NCI-H2029 (cell line): Measurements from ENCODE around the gene SRCIN1.
"Not testable (repeated sequence)": the region's sequence is repeated elsewhere in the genome, so short reads cannot be mapped to it uniquely, and the experiment has no call there.

ENCODE experiments used
- DNase-seq: peaks from one replicate; lab custom pipeline; 2025; lab: John Stamatoyannopoulos, UW

The SRCIN1 gene, protein sequence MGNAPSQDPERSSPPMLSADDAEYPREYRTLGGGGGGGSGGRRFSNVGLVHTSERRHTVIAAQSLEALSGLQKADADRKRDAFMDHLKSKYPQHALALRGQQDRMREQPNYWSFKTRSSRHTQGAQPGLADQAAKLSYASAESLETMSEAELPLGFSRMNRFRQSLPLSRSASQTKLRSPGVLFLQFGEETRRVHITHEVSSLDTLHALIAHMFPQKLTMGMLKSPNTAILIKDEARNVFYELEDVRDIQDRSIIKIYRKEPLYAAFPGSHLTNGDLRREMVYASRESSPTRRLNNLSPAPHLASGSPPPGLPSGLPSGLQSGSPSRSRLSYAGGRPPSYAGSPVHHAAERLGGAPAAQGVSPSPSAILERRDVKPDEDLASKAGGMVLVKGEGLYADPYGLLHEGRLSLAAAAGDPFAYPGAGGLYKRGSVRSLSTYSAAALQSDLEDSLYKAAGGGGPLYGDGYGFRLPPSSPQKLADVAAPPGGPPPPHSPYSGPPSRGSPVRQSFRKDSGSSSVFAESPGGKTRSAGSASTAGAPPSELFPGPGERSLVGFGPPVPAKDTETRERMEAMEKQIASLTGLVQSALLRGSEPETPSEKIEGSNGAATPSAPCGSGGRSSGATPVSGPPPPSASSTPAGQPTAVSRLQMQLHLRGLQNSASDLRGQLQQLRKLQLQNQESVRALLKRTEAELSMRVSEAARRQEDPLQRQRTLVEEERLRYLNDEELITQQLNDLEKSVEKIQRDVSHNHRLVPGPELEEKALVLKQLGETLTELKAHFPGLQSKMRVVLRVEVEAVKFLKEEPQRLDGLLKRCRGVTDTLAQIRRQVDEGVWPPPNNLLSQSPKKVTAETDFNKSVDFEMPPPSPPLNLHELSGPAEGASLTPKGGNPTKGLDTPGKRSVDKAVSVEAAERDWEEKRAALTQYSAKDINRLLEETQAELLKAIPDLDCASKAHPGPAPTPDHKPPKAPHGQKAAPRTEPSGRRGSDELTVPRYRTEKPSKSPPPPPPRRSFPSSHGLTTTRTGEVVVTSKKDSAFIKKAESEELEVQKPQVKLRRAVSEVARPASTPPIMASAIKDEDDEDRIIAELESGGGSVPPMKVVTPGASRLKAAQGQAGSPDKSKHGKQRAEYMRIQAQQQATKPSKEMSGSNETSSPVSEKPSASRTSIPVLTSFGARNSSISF

DNA sequence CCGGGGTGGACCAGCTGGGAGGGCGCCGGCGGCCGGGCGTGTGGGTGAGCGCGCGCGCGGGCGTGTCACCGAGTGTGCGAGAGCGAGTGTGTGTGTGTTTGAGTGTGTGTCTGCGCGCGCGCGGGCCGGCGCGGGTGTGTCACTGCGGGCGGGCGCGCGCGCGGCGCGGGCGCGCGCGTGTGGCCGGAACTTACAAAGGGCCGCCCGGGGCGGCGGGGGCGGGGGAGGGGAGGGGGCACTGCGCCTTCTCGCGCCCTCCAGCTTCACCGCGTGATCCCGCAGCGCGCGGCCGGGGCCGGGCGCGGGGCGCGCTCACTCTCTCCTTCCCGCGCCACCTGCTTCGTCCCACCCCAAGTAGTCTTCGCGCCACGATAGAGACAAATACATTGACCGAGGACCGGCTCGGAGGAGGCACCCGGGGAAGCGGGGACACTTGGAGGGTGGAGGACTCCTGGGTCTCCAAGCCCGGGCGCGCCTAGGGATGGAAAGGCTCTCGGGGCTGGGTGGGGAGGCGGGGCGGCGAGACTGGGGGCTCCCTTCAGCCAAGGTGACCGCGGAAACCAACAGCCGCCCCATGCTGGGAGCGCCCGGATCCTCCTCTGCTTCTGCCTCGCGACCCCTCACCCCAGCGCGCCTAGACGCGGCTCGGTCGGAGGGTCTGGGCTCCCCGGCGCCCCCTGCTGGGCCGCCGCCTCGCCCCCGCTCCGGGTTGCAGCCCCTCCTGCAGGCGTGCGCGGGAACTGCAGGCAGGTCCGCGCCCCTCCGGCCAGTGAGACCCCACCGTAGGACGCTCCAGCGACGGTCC is at the start of gene SRCIN1:
TSS of gene SRCIN1 (minus strand) at position 112 of the 805 bp plus-strand sequence. CDS start 247 bp downstream, outside the sequence.
- DNase-seq = peak; percentile 70

DNA sequence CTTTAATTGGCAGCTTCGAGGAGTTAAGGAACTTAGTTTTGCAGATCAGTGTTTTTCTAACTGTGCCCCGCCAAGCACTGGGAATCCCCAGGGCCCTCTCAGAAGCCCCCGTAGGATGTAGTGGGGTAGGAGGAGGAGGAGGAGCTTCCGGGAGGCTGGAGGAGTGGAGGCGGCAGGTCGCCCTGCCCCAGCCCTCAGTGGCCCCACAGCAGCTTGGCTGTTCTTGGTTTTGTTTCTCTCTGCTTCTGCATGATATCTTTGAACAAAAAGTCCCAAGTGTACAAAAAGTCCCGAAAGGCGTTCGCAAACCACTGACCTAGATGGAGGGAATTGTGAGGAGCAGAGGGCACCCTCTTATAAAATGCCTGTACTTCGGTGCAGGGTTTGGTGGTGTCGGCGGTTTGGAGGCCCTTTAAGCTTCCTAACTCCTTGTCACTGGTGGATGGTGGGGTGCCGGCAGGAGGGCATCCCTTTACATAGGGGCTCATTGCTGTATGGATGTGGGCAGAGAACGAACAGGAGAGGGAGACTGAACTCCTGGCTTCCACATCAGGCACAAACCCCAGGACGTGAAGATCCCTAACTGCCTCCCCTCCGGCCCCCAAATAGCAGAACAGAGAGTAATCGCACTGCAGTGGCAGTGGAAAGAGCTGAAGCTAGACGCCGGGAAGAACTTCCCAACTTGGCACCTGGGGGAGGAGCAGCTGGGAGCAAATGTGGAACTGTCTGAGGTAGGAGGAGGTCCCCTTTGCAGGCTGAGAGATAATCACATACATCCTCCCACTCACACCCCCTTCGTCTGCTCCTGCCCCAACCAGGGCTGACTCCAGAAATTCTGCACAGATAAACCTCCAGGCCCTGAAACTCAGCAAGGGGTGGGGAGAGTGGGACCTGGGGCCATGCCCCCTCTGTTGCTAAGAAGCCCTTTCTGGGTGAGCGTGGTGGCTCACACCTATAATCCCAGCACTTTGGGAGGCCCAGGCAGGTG is 49.0 kb upstream of the SRCIN1 start:
- no peak for DNase-seq

DNA sequence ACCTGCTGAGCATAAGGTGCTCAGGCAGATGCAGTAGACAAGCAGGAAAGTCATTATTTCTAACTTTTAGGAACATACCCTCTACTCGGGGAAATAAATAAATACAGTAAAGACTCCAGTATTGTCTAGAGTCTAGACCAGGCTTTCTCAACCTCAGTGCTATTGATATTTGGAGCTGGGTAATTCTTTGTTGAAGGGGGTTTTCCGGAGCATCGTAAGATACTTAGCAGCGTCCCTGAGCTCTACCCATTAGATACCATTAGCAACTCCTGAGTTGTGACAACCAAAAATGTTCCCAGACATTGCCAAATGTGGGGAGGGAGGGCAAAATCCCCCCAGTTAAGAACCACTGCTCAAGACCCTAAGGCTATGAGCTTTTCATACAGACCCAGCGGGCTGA is 47.9 kb upstream of the SRCIN1 start:
- no peak for DNase-seq

DNA sequence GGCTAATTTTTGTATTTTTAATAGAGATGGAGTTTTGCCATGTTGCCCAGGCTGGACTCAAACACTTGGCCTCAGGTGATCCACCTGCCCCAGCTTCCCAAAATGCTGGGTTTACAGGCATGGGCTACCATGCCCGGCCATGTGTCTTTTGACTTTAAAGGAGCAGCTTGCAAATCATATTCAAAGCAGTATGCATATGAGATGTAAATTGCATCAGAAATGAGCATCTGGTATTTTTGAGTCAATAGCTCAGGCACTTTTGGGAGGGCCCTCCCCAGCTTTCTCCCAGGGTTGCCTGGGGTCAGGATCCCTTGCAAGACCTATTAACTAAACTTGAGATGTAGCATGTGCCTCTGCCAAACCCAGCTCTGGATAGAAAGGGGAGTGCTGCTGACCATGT is 47.5 kb upstream of the SRCIN1 start:
- DNase-seq = no peak

DNA sequence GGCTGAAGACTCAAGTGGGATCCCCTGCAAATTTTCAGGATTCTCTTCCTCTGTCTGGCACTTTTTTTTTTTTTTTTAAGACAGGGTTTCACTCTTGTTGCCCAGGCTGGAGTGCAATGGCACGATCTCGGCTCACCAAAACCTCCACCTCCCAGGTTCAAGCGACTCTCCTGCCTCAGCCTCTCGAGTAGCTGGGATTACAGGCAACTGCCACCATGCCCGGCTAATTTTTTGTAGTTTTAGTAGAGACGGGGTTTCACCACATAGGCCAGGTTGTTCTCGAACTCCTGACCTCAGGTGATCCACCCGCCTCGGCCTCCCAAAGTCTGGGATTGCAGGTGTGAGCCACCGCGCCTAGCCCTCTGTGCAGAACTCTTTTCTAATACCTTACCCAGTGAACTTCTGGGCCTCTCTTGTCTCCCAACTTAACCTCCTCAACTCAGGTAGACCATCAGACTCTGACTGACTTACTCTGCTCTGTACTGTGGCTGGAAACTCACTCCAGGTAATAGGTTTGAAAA is 45.0 kb upstream of the SRCIN1 start:
- DNase-seq = not testable (repeated sequence)

DNA sequence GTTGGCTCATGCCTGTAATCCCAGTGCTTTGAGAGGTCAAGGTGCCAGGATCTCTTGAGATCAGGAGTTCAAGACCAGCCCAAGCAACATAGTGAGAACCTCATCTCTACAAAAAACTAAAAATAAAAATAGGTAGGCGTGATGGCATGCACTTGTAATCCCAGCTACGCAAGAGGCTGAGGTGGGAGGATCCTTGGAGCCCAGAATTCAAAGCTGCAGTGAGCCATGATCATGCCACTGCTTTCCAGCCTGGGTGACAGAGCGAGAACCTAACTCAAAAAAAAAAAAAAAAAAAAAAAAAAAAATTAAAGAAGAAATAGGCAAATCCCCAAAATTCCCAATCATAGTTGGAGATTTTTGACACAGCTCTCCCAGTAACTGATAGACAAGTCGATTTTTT is 32.2 kb upstream of the SRCIN1 start:
- no peak for DNase-seq

DNA sequence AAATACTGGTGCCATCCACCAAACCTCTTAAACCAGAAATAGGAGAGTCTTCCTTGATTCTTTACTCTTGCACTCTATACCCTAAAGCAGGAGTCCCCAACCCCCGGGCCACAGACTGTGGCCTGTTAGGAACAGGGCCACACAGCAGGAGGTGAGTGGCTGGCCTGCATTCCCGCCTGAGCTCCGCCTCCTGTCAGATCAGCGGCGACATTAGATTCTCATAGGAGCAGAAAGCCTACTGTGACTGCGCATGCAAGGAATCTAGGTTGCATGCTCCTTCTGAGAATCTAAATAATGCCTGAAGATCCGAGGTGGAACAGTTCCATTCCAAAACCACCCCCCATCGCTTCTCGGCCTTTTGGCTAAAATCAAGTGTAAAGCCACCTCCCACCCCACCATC is 30.3 kb upstream of the SRCIN1 start:
- DNase-seq = no peak

DNA sequence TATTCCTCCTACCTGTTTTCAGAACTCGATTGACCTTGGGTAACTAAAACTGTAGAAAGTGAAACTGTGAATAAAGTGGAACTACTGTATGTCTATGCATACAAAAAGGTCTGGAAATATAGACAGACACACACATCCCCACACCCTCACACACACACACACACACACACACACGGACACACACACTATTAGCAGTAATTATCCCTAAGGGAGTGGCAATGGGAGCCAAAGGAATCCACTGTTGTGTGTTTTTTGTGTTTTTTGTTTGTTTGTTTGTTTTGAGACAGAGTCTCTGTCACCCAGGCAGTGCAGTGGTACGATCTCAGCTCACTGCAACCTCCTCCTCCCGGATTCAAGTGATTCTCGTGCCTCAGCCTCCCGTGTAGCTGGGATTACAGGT is 26.6 kb upstream of the SRCIN1 start:
- DNase-seq = no peak

DNA sequence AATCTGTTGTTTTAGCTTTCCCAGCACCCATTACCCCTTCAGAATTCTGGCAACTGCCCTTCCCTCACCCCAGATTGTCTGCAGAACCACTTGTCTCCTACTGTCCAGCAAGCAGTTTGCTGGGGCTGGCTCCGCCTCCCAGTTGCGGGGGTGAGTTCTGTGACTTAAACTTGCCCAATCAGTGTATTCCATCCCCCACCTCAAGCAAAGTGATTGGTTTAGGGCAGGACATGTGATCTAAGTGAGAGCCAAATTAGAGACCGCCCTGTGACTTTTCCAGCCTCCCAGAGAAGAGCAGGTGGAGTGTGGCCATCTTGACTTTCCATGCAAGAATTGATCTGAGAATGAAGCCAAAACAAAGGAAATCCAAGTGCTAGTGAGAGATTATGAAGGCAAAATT is 22.7 kb upstream of the SRCIN1 start:
- peak; percentile 46 for DNase-seq

DNA sequence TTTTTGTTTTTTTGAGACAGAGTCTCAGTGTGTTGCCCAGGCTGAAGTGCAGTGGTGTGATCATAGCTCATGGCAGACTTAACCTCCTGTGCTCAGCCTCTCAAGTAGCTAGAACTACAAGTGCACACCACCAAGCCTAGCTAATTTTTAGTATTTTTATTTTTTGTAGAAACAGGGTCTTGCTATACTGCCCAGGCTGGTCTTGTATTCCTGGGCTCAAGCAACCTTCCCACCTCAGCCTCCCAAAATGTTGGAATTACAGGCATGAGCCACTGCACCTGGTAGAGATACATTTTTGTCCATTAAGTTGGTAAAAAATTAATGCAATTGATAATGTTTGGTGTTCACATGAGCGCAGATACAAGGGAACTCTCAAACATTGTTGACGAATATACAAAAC is 22.2 kb upstream of the SRCIN1 start:
- DNase-seq = no peak

DNA sequence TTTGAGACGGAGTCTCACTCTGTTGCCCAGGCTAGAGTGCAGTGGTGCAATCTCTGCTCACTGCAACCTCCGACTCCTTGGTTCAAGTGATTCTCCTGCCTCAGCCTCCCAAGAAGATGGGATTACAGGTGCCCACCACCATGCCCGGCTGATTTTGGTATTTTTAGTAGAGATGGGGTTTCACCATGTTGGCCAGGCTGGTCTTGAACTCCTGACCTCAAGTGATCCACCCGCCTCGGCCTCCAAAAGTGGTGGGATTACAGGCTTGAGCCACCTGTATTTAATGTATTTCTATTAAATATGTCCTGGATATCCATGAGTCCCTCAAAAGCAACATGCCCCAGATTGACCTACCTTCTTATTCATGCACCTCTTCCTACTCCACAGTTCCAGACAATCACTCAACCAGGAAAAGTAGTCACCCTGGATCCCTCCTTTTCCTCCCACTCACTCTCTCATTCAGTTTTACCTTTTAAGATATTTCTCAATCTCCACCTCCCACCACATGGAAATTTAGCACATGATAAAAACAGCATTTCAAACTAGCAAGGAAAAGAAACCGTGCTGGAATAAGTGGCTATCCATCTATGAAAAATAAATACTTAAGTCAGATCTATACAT is 21.0 kb upstream of the SRCIN1 start:
- not testable (repeated sequence) for DNase-seq

DNA sequence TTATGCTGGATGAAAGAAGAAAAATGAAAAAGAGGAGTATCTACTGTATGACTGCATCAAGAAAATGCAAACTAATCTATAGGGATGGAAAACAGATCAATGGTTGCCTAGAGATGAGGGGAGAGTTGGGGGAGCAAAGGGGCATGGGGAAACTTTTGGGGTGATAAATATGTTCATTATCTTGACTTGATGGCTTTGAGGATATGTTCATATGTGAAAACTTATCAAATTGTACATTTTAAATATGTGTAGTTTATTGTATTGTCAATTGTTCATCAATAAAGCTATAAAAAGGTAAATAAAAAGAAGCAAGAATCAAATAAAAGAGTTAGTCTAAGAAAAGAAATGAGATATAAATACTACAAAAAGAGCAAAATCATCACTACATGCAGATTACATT is 19.7 kb upstream of the SRCIN1 start:
- DNase-seq = no peak

DNA sequence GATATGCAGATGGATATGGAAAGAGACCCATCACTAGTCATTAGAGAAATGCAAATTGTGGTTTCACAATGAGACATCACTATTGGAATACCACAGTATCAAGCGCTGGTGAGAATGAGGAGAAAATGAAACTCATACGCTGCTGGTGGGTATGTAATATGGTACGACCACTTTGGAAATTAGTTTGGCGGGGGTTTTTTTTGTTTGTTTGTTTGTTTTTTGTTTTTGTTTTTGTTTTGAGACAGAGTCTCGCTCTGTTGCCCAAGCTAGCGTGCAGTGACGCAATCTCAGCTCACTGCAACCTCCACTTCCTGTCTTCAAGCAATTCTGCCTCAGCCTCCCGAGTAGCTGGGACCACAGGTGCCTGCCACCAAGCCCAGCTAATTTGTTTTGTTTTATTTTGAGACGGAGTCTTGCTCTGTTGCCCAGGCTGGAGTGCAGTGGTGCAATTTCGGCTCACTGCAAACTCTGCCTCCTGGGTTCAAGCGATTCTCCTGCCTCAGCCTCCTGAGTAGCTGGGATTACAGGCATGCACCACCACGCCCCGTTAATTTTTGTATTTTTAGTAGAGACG is 19.1 kb upstream of the SRCIN1 start:
- not testable (repeated sequence) for DNase-seq

DNA sequence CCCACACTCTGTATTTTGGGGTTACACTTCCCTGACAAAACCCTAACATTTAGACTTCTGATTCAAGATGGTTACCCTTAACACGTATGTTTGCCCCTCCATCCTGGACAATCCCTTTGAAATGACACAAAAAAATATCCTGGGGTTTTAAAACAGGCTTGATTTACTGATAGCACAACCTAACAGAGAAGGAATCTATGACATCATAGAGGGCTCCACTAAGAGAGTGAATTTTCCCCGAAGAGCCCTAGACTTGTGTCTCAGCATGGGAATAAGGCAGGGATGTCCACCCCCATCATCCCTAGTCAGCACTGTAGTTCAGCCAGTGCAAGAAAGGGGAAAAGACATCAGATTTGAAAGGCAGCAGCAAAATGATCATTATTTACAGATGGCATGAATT is 15.8 kb upstream of the SRCIN1 start:
- DNase-seq = no peak

DNA sequence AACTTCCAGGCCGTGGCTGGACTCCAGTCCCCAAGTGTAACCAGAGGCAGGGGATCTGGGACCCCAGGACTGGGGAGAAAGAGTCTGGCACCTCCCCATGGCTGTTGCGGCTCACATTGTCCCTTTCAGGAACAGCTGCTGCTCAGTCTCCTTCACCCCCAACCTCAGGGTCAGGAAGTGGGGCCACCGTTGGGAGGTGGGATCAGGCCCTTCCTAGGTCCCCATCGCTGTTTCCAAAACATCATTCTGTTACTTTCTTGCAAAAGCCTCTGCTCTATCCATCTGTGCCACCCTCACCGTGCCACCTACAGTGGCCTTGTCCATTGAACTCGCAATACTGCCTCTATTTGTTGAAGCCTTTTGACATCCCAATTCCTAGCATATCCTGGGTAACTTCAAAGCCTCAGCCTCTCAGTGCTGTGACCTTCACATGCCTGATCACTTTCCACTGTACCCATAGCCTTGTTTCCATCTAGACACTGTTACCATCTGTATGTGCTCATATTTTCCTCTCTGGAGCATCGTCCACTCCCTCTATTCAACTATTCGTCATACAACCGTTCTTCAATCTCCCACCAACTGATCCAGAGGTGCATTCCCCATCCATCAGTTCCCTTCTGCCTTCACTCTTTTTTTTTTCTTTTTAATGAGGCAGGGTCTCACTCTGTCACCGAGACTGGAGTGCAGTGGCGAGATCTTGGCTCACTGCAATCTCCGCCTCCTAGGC is 15.0 kb upstream of the SRCIN1 start:
- DNase-seq = no peak

DNA sequence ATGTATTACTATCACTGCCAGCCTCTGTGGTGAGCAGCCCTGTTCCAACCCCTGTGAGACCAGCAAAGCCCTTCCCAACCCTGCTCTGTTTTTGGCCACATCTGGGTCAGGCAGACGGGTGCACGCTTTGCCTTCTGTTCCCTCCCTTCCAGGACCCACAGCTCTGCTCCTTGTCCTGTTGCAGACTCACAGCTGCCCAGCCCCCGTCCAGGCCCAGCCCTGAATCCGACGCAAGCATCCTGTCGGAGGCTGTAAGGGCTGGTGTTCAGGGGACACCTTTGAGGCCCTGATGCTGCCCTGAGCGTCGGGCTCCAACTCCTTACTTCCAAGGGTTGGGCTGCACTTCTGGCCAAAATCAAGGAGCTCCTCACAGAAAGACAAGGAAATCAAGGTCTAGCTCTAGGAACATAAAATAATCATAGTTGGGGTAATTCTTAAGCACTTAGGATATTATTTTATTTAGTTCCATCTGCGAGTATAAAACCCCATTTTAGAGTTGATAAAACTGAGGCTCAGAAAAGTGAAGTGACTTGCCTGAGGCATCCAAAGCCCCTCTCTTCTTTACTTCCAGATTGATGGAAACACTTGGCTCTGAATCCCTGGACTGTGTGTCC is 14.3 kb upstream of the SRCIN1 start:
- no peak for DNase-seq

DNA sequence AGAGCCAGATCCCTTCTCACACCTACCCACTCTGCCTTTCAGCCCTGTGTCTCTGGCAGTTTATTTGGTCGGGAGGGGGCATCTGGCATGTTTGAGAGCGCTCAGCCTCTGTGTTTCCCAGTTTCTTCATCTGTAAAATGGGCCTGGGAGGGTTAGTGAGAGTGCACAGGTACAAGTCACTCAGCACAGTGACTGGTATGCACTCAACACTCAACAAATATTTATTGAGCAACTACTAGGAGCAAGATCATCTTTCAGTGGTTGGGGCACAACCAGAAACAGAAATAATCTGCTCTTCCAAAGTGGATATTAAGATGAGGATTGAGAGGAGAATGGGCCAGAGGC is 13.7 kb upstream of the SRCIN1 start:
- no peak for DNase-seq
